ENCODE results near the gene TCTN3.
"Not testable (repeated sequence)": the region's sequence is repeated elsewhere in the genome, so short reads cannot be mapped to it uniquely, and the experiment has no call there.

Gene TCTN3

GRCh38 chr10:95691281-95691680, 2.4 kb downstream of the TCTN3 start:
- no peak overlapping the region for H3K4me2 ChIP-seq (ENCODE audit: low read length)
- H3K27ac ChIP-seq, result no peak overlapping the region
- no peak for TF ChIP-seq CTCF (IDR thresholded peaks at IDR 0.05)
- peaks cover 15% of the 10 kb centered on the region for H3K4me1 ChIP-seq
- no peaks in the 10 kb centered on the region for H3K27me3 ChIP-seq (ENCODE audit: control insufficient read depth, insufficient read depth, low read length)
- H3K79me2 ChIP-seq, result peaks cover 10% of the 10 kb centered on the region
- no peaks in the 10 kb centered on the region for H3K36me3 ChIP-seq (ENCODE audit: control insufficient read depth, insufficient read depth, low read length)
- no peak overlapping the region for H2AFZ ChIP-seq
- no peak overlapping the region for H3K4me3 ChIP-seq (ENCODE audit: low read depth, low read length)
- H3K9me3 ChIP-seq (ENCODE audit: control insufficient read depth, low read length), result no peaks in the 10 kb centered on the region
- H3K9ac ChIP-seq, result no peak overlapping the region

GRCh38 chr10:95688648-95689047, 5.1 kb downstream of the TCTN3 start:
- peaks cover 15% of the 10 kb centered on the region for H3K4me1 ChIP-seq
- no peaks in the 10 kb centered on the region for H3K9me3 ChIP-seq (ENCODE audit: control insufficient read depth, low read length)
- H3K4me3 ChIP-seq (ENCODE audit: low read depth, low read length), result no peak overlapping the region
- H3K79me2 ChIP-seq, result peaks cover 9% of the 10 kb centered on the region
- H3K27ac ChIP-seq, result no peak overlapping the region
- no peak overlapping the region for H3K9ac ChIP-seq
- H3K36me3 ChIP-seq (ENCODE audit: control insufficient read depth, insufficient read depth, low read length), result no peaks in the 10 kb centered on the region
- H2AFZ ChIP-seq, result no peak overlapping the region
- H3K4me2 ChIP-seq (ENCODE audit: low read length), result no peak overlapping the region
- no peaks in the 10 kb centered on the region for H3K27me3 ChIP-seq (ENCODE audit: control insufficient read depth, insufficient read depth, low read length)
- TF ChIP-seq CTCF (IDR thresholded peaks at IDR 0.05), result no peak

- no peak for TF ChIP-seq CTCF (IDR thresholded peaks at IDR 0.05)
- Histone ChIP-seq H3K36me3 (ENCODE audit: control insufficient read depth, insufficient read depth, low read length) (no peaks in the 10 kb centered on the region), H3K79me2 (no peaks in the 10 kb centered on the region), H3K4me1 (peaks cover 5% of the 10 kb centered on the region), H3K4me2 (ENCODE audit: low read length) (no peak overlapping the region), H3K27ac (no peak overlapping the region), H3K4me3 (ENCODE audit: low read depth, low read length) (no peak overlapping the region), H3K9ac (no peak overlapping the region), H3K27me3 (ENCODE audit: control insufficient read depth, insufficient read depth, low read length) (no peaks in the 10 kb centered on the region), H2AFZ (no peak overlapping the region), H3K9me3 (ENCODE audit: control insufficient read depth, low read length) (no peaks in the 10 kb centered on the region)
Measured at GRCh38 chr10:95683966-95684365, 9.8 kb downstream of the TCTN3 start.

GRCh38 chr10:95675403-95676116, 18.2 kb downstream of the TCTN3 start:
- H2AFZ ChIP-seq, result no peak overlapping the region
- H3K4me1 ChIP-seq, result no peaks in the 10 kb centered on the region
- H3K9me3 ChIP-seq (ENCODE audit: control insufficient read depth, low read length), result no peaks in the 10 kb centered on the region
- no peak overlapping the region for H3K27ac ChIP-seq
- H3K9ac ChIP-seq, result no peak overlapping the region
- no peaks in the 10 kb centered on the region for H3K27me3 ChIP-seq (ENCODE audit: control insufficient read depth, insufficient read depth, low read length)
- H3K79me2 ChIP-seq, result no peaks in the 10 kb centered on the region
- no peak for TF ChIP-seq CTCF (IDR thresholded peaks at IDR 0.05)
- H3K4me3 ChIP-seq (ENCODE audit: low read depth, low read length), result no peak overlapping the region
- H3K4me2 ChIP-seq (ENCODE audit: low read length), result no peak overlapping the region
- H3K36me3 ChIP-seq (ENCODE audit: control insufficient read depth, insufficient read depth, low read length), result no peaks in the 10 kb centered on the region

GRCh38 chr10:95674643-95675042, 19.1 kb downstream of the TCTN3 start:
- Histone ChIP-seq H3K9ac (no peak overlapping the region), H3K79me2 (no peaks in the 10 kb centered on the region), H3K36me3 (ENCODE audit: control insufficient read depth, insufficient read depth, low read length) (no peaks in the 10 kb centered on the region), H3K4me3 (ENCODE audit: low read depth, low read length) (no peak overlapping the region), H3K4me2 (ENCODE audit: low read length) (no peak overlapping the region), H3K27me3 (ENCODE audit: control insufficient read depth, insufficient read depth, low read length) (no peaks in the 10 kb centered on the region), H3K27ac (no peak overlapping the region), H3K4me1 (no peaks in the 10 kb centered on the region), H3K9me3 (ENCODE audit: control insufficient read depth, low read length) (no peaks in the 10 kb centered on the region), H2AFZ (no peak overlapping the region)
- no peak for TF ChIP-seq CTCF (IDR thresholded peaks at IDR 0.05)

- not testable (repeated sequence) for H3K27ac ChIP-seq; H3K4me3 ChIP-seq (ENCODE audit: low read depth, low read length); H3K9ac ChIP-seq; H2AFZ ChIP-seq; H3K79me2 ChIP-seq; H3K4me1 ChIP-seq; H3K4me2 ChIP-seq (ENCODE audit: low read length); H3K9me3 ChIP-seq (ENCODE audit: control insufficient read depth, low read length); H3K27me3 ChIP-seq (ENCODE audit: control insufficient read depth, insufficient read depth, low read length); H3K36me3 ChIP-seq (ENCODE audit: control insufficient read depth, insufficient read depth, low read length)
Measured at GRCh38 chr10:95672641-95673040, 21.1 kb downstream of the TCTN3 start.

Data from parathyroid adenoma (tissue), 2 donors.